NB4 (cell line): ENCODE data around the gene BORCS8.

Experiments used
- CTCF ChIP-seq: IDR thresholded peaks from one replicate; pipeline ENCODE4 v1.5.1; 2012; ENCODE audit warnings: low read depth, low read length
- MAX ChIP-seq: IDR thresholded peaks from 2 replicates; pipeline ENCODE4 v1.6.1; 2011; ENCODE audit warnings: low read depth, low read length
- MYC ChIP-seq: IDR thresholded peaks from 2 replicates; pipeline ENCODE4 v1.6.1; 2011; ENCODE audit warnings: low read depth, low read length
- POLR2A ChIP-seq: IDR thresholded peaks from 2 replicates; pipeline ENCODE4 v1.6.1; 2011; ENCODE audit warnings: mild to moderate bottlenecking; ENCODE audit not compliant: insufficient read length; ENCODE audit errors: extremely low read depth

GRCh38 chr19:19232261-19232721 is 40.3 kb upstream of the BORCS8 start:
- no peak for TF ChIP-seq CTCF
- no peak for TF ChIP-seq POLR2A
- no peak for TF ChIP-seq MYC
- no peak for TF ChIP-seq MAX
